HepG2 (cell line): ENCODE data around the gene MAPKAPK3. TPM values are rescaled to one million over a fixed set of nuclear protein-coding genes. Genes with fewer than 3 reads are reported as not detected.
A peak's percentile ranks its signal among the peaks of the same experiment; 100 is the strongest.

Source experiments
- CEBPB ChIP-seq: IDR thresholded peaks from 2 replicates; pipeline ENCODE4 v1.6.1; 2011; ENCODE audit warnings: low read depth, low read length, improper control_type of control experiment, borderline replicate concordance
- ELF4 ChIP-seq: sonication (generic); formaldehyde crosslinking; IDR thresholded peaks from 2 replicates; pipeline ENCODE4 v1.5.0; 2020; ENCODE audit warnings: missing genetic modification reagents, mild to moderate bottlenecking, moderate library complexity, borderline replicate concordance
- FOXJ3 ChIP-seq: sonication (generic); formaldehyde crosslinking; IDR thresholded peaks from 2 replicates; pipeline ENCODE4 v1.4.0; 2020; ENCODE audit warnings: missing genetic modification reagents, mild to moderate bottlenecking, borderline replicate concordance
- GPN1 ChIP-seq: sonication (generic); formaldehyde crosslinking; IDR thresholded peaks from 2 replicates; pipeline ENCODE4 v1.5.1; 2020; ENCODE audit warnings: missing genetic modification reagents, borderline replicate concordance
- GTF2F1 ChIP-seq: fragments of 150-350 bp; IDR thresholded peaks from 2 replicates; pipeline ENCODE4 v1.6.1; 2014; ENCODE audit warnings: low read length
- HMGXB3 ChIP-seq: sonication (generic); formaldehyde crosslinking; IDR thresholded peaks from 2 replicates; pipeline ENCODE4 v1.4.0; 2020; ENCODE audit warnings: missing genetic modification reagents, borderline replicate concordance
- HNF1A ChIP-seq, 2 experiments: sonication (generic) in 1 of 2; formaldehyde crosslinking in 1 of 2; IDR thresholded peaks; 2 replicates each; pipeline versions ENCODE4 v1.4.0 to v1.6.1; 2016 to 2020; ENCODE audit warnings: borderline replicate concordance in 1 of 2, low read depth in 1 of 2, mild to moderate bottlenecking in 1 of 2, missing genetic modification reagents in 1 of 2
- HOXA3 ChIP-seq: sonication (generic); formaldehyde crosslinking; IDR thresholded peaks from 2 replicates; pipeline ENCODE4 v1.5.0; 2020; ENCODE audit warnings: missing genetic modification reagents
- ISX ChIP-seq: sonication (generic); formaldehyde crosslinking; conservative IDR thresholded peaks from 2 replicates; pipeline ENCODE4 v1.5.0; 2020; ENCODE audit warnings: missing genetic modification reagents
- JARID2 ChIP-seq: sonication (generic); formaldehyde crosslinking; IDR thresholded peaks from 2 replicates; pipeline ENCODE4 v1.8.1; 2023; ENCODE audit warnings: missing genetic modification reagents, inconsistent platforms; ENCODE audit not compliant: insufficient replicate concordance
- KMT2B ChIP-seq: IDR thresholded peaks from 2 replicates; pipeline ENCODE4 v1.6.1; 2016; ENCODE audit warnings: missing genetic modification reagents, missing compliant biosample characterization
- LCORL ChIP-seq, 2 experiments: fragments of 450-650 bp in 1 of 2; sonication (generic) in 1 of 2; formaldehyde crosslinking in 1 of 2; IDR thresholded peaks; 2 replicates each; pipeline versions ENCODE4 v1.5.0 to v1.6.1; 2017 to 2020; ENCODE audit warnings: antibody characterized with exemption in 1 of 2, missing genetic modification reagents in 1 of 2
- NFE2L1 ChIP-seq: sonication (generic); formaldehyde crosslinking; IDR thresholded peaks from 2 replicates; pipeline ENCODE4 v1.4.0; 2020; ENCODE audit warnings: missing genetic modification reagents, mild to moderate bottlenecking, borderline replicate concordance
- NFE2L2 ChIP-seq: fragments of 150-350 bp; IDR thresholded peaks from 2 replicates; pipeline ENCODE4 v1.6.1; 2014; ENCODE audit warnings: low read length
- SRSF4 ChIP-seq: fragments of 200-400 bp; formaldehyde crosslinking; IDR thresholded peaks from one replicate; pipeline ENCODE4 v1.6.1; 2018; ENCODE audit warnings: mild to moderate bottlenecking, low read depth, low read length, moderate library complexity; ENCODE audit not compliant: poor library complexity, severe bottlenecking
- ZKSCAN1 ChIP-seq: fragments of 150-350 bp; IDR thresholded peaks from 2 replicates; pipeline ENCODE4 v1.6.1; 2014; ENCODE audit warnings: low read length
- ZNF550 ChIP-seq: sonication (generic); formaldehyde crosslinking; IDR thresholded peaks from 2 replicates; pipeline ENCODE4 v1.4.0; 2020; ENCODE audit warnings: mild to moderate bottlenecking, missing genetic modification reagents, borderline replicate concordance
- ZNF629 ChIP-seq: sonication (generic); formaldehyde crosslinking; conservative IDR thresholded peaks from 2 replicates; pipeline ENCODE4 v1.5.0; 2020; ENCODE audit warnings: missing genetic modification reagents
- polyA plus RNA-seq, 8 experiments: library from polyadenylated mRNA; depleted of rRNA in 3 of 8; stranded (reverse) in 7 of 8; unstranded in 1 of 8; fragments of >200 nt; fragmentation: Illumina TruSeq in 4 of 8; extraction: Trizol in 4 of 8; gene quantifications; 2 replicates each; pipeline versions ENCODE4 v1.2.1 to v1.2.3, GENCODE V29; 2011 to 2016; ENCODE audit warnings: low read depth in 4 of 8, missing spikeins in 1 of 8, mixed read lengths in 1 of 8; ENCODE audit not compliant: insufficient read depth in 1 of 8
- total RNA-seq, 5 experiments: library from RNA; depleted of rRNA; stranded (reverse); fragments of >200 nt; fragmentation: Illumina TruSeq; extraction: Trizol; gene quantifications; 2 replicates each; pipeline ENCODE4 v1.2.3, GENCODE V29; 2016; ENCODE audit warnings: low read depth in 1 of 5

The MAPKAPK3 gene
- total and polyA plus RNA-seq, 2 of the 13 experiments (the other 11 are each of a cell fraction or from before 2014, with no cell fraction given), result 39.9 to 41.2 TPM

- no peak; the same call in 1 of the 2 replicates for TF ChIP-seq HMGXB3 (CRISPR knock-in tag)
- no peak for TF ChIP-seq SRSF4
- no peak for TF ChIP-seq JARID2 (CRISPR knock-in tag)
- TF ChIP-seq ZKSCAN1, result no peak
- TF ChIP-seq HOXA3, result peak; percentile 72
- no peak for TF ChIP-seq ZNF550
- no peak for TF ChIP-seq CEBPB
- TF ChIP-seq NFE2L2, result no peak
- TF ChIP-seq LCORL (IDR thresholded peaks at IDR 0.05), result no peak
- TF ChIP-seq LCORL (CRISPR knock-in tag; IDR thresholded peaks at IDR 0.05), result peak; percentile 53
- peak; percentile 69; the same call in 1 of the 2 replicates for TF ChIP-seq ELF4
- TF ChIP-seq KMT2B (CRISPR knock-in tag), result no peak; the same call in 1 of the 2 replicates
- no peak for TF ChIP-seq HNF1A (IDR thresholded peaks at IDR 0.05; ENCODE audit: low read depth)
- peak; percentile 83 for TF ChIP-seq HNF1A (CRISPR knock-in tag; IDR thresholded peaks at IDR 0.05; ENCODE audit: borderline replicate concordance)
- TF ChIP-seq ZNF629 (CRISPR knock-in tag), result no peak; the same call in 1 of the 2 replicates
- TF ChIP-seq FOXJ3 (CRISPR knock-in tag), result peak; percentile 39; the same call in 1 of the 2 replicates
- no peak for TF ChIP-seq GTF2F1
- TF ChIP-seq ISX (CRISPR knock-in tag), result no peak
- no peak for TF ChIP-seq GPN1 (CRISPR knock-in tag)
- TF ChIP-seq NFE2L1 (CRISPR knock-in tag), result peak; percentile 85; the same call in 1 of the 2 replicates
These were observed 5.3 kb upstream of the MAPKAPK3 start, which contains the start of gene CISH (continued) for GRCh38 chr3:50611464-50612233.
